Measurements from ENCODE around the gene SVOPL. TPM values are rescaled to one million over a fixed set of nuclear protein-coding genes. Genes with fewer than 3 reads are reported as not detected.

The SVOPL gene
- total and polyA plus RNA-seq, 10 of the 15 experiments (the other 5 are each of a cell fraction or from before 2014, with no cell fraction given): 0.15 TPM; not detected in 9

GRCh38 chr7:138669364-138669763 is 31.8 kb downstream of the SVOPL start (continued):
- TF ChIP-seq PAX5 (IDR thresholded peaks at IDR 0.05; ENCODE audit: borderline replicate concordance, low read depth, low read length): no peak
- no peak for TF ChIP-seq MXI1 (IDR thresholded peaks at IDR 0.05; ENCODE audit: low read depth, low read length)
- no peak for TF ChIP-seq RBBP5 (conservative IDR thresholded peaks at IDR 0.05)
- TF ChIP-seq PML (IDR thresholded peaks at IDR 0.05; ENCODE audit: low read length): no peak
- no peak for TF ChIP-seq YBX1 (IDR thresholded peaks at IDR 0.05)
- no peak for TF ChIP-seq E2F4 (IDR thresholded peaks at IDR 0.05; ENCODE audit: low read depth, low read length)

GRCh38 chr7:138668946-138669345 is 32.2 kb downstream of the SVOPL start:
- DNase-seq (ENCODE audit: low read depth, low spot score): no peak
- H2AFZ ChIP-seq (ENCODE audit: control insufficient read depth, low read depth, low read length): no peak overlapping the region
- H3K4me2 ChIP-seq (ENCODE audit: control insufficient read depth, insufficient read depth): no peak overlapping the region
- H3K9me3 ChIP-seq (replicated peaks; ENCODE audit: control insufficient read depth, insufficient read depth, low read length): no peaks in the 10 kb centered on the region; the same call in 2 of the 3 replicates
- intact Hi-C loops (cut with micrococcal nuclease; ENCODE audit: unreplicated experiment) (no loop called here), in situ Hi-C loops (cut with MboI) (no loop called here)
- H4K20me1 ChIP-seq (ENCODE audit: control insufficient read depth, insufficient read depth): no peaks in the 10 kb centered on the region
- H3K4me1 ChIP-seq (ENCODE audit: control insufficient read depth, insufficient read depth, low read length): no peaks in the 10 kb centered on the region
- no peak for FAIRE-seq
- H3K27ac ChIP-seq (ENCODE audit: control insufficient read depth, insufficient read depth): no peak overlapping the region
- 18% methylated on average over 3 of the region's 3 CpGs for WGBS (ENCODE audit: insufficient coverage, insufficient replicate concordance, low lambda C conversion rate, missing lambda C conversion rate)
- TF ChIP-seq CHD4 (IDR thresholded peaks at IDR 0.05) (no peak), CEBPB (IDR thresholded peaks at IDR 0.05; ENCODE audit: borderline replicate concordance in 1 of 2, low read depth in 2 of 2, low read length in 2 of 2) (no peak), LARP7 (IDR thresholded peaks at IDR 0.05) (no peak), CEBPZ (IDR thresholded peaks at IDR 0.05; ENCODE audit: low read depth, low read length) (no peak), NFYA (IDR thresholded peaks at IDR 0.05; ENCODE audit: borderline replicate concordance, low read depth, low read length) (no peak), SREBF2 (IDR thresholded peaks at IDR 0.05; ENCODE audit: low read length) (no peak), E2F4 (IDR thresholded peaks at IDR 0.05; ENCODE audit: low read depth, low read length) (no peak), PAX5 (IDR thresholded peaks at IDR 0.05; ENCODE audit: borderline replicate concordance, low read depth, low read length) (no peak)
- TF ChIP-seq, protein P1, sequence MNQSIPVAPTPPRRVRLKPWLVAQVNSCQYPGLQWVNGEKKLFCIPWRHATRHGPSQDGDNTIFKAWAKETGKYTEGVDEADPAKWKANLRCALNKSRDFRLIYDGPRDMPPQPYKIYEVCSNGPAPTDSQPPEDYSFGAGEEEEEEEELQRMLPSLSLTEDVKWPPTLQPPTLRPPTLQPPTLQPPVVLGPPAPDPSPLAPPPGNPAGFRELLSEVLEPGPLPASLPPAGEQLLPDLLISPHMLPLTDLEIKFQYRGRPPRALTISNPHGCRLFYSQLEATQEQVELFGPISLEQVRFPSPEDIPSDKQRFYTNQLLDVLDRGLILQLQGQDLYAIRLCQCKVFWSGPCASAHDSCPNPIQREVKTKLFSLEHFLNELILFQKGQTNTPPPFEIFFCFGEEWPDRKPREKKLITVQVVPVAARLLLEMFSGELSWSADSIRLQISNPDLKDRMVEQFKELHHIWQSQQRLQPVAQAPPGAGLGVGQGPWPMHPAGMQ (IDR thresholded peaks at IDR 0.05; ENCODE audit: borderline replicate concordance): no peak
- ChIA-PET POLR2A (interaction anchor here (0.6 kb wide), 1 partner anchor 140 kb away, joined by 4 read pairs; no protein-coding TSS in a partner anchor), SMC1A (ENCODE audit: uncharacterized antibody, unreplicated experiment) (no interaction called here), CTCF (no interaction called here), RAD21 (ENCODE audit: unreplicated experiment) (no interaction called here)
- BruUV-seq (replicated peaks): no TSS peak
- H3K27me3 ChIP-seq (replicated peaks in 1 of 2; ENCODE audit: control insufficient read depth in 2 of 2, insufficient read depth in 2 of 2, low read length in 1 of 2): no peaks in the 10 kb centered on the region
- H3K4me3 ChIP-seq: no peak overlapping the region
- H3K79me2 ChIP-seq (ENCODE audit: control insufficient read depth, insufficient read depth, low read length): no peaks in the 10 kb centered on the region
- no peak for ATAC-seq
- H3K36me3 ChIP-seq (ENCODE audit: control insufficient read depth in 2 of 2, insufficient read depth in 2 of 2, low read length in 1 of 2): no peaks in the 10 kb centered on the region
- H3K9ac ChIP-seq (ENCODE audit: control insufficient read depth, insufficient read depth, low read length): no peak overlapping the region
